HG02798 (cell line): ENCODE data around the gene NXF1.
"Not testable (repeated sequence)": the region's sequence is repeated elsewhere in the genome, so short reads cannot be mapped to it uniquely, and the experiment has no call there.

Experiments
- ATAC-seq: cut with Tn5 transposase; IDR thresholded peaks from one replicate; pipeline ENCODE4 v1.9.1; 2021; ENCODE audit warnings: mild to moderate bottlenecking; ENCODE audit not compliant: unreplicated experiment, poor library complexity

The NXF1 gene

DNA sequence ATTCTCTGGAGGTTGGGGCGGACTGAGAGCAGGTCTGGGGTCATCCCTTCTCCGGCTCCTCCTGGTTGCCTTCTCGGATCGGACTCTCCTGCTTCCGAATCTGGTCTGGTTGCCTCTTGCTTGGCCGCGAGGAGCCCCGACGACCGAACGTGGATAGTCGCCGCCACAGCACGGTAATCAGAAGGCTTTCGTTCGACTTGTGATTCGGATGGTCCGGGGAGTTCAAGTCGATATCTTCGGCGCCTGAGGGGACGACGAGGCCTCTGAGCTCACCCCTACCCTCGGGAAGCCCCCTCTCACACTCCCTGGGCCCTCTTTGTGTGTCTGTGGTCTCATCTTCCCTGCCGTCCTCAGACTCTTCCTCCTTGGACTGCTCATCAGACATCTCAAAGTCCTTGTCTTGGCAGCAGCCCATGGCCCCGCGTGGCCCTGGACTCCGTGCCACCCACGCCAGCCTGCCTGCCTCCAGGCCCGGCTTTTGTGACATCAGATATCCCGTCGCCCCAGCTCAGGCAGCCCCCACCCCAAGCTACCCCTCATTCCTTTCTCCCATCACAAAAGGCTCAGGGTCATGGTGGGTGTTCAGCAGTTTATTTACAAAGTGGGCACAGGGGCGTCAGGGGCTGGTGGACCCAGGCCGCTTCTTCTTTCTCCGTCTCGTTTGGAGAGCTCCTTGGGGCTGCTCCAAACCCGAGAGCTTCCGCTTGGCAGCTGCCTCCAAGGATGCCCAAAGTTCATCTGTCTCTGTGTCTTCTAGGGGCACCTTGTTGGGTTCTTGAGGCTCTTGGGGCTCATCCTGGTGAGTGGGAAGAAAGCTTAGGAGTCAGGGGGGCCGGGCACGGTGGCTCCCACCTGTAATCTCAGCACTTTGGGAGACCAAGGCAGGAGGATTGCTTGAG lies 27.3 kb upstream of the NXF1 start, which contains the start of gene TEX54:
TSS of gene TEX54 (minus strand) at position 506 of the 899 bp plus-strand sequence.
- peak; percentile 3 for ATAC-seq

DNA sequence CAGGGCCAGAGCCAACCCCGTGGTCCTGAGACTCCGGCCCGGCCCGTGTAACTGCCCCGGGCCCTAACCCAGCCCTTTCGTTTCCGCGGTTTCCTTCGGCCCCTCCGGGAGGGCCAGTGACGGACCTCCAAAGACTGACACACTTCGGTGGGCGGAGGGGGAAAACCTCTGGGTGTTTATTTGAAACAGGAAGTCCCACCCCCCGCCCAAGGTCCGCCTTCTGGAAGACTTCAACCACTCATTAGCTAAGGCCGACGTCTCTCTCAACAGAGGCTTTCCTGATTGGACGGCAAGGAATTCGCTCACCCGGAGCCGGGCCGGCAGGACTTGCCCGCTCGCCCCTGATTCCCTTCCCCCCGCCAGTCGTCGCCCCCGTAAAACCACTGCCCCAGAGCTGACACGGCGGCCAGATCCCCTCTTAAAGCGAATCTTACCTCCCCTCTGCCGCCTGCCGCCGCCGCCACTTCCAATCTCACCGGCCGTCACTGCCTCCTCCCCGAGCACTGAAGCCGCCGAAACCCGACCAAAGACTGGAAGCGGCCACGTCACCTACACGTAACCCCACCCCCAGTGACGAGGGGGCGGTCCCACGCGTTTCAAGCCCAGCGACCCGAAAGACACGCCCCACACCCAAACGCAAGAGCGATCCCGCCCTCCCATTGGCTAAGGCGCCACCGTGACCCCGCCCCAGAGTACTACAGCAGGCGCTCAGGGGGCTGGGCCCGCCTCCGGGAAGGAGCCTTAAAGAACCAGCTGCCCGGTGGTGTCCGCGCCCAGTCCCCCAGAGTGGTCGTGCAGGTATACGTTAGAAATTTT lies 26.5 kb upstream of the NXF1 start, which contains the start of gene STX5:
TSS of gene STX5 (minus strand) at position 532 of the 816 bp plus-strand sequence. CDS start 808 bp downstream, outside the sequence.
- ATAC-seq: peak; percentile 89

DNA sequence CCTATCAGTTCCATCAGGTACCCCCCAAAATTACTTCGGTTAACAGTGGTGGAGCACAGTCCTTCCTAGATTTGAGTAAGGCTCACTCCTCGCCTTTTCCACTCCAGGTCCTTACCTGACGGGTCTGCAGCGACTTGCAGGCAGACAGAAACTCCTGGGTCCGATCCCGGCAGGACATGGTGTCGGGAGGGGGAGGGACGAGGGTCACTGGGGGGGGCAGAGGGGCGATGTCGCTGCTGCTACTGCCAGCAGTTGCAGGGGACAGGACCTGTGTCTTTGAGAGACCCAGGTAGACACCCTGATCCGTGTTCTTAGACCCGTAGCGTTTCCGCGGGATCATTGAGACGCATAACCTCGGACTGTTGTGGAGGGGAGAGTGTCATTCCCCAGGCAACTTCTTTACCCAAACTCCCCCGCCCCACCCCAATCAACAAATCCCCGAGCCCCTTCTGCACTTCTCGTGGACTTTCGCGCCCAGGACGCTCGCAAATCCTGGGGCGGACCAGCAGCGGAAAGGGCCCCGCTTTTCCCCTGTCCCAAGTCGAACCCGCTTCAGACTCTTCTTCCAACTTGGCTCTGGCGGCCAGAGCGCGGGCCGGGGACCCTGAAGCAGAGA lies 25.8 kb upstream of the NXF1 start:
- ATAC-seq: no peak

DNA sequence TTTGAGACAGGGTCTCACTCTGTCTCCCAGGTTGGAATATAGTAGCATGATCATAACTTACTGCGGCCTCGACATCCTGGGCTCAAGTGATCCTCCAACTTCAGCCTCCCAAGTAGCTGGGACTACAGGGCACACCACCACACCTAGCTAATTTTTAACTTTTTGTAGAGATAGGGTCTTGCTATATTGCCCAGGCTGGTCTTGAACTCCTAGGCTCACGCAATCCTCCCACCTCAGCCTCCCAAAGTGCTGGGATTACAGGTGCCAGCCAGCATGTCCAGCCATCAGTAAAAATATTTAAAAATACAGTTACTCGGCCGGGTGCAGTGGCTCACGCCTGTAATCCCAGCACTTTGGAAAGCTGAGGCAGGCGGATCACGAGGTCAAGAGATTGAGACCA lies 22.9 kb upstream of the NXF1 start:
- not testable (repeated sequence) for ATAC-seq

DNA sequence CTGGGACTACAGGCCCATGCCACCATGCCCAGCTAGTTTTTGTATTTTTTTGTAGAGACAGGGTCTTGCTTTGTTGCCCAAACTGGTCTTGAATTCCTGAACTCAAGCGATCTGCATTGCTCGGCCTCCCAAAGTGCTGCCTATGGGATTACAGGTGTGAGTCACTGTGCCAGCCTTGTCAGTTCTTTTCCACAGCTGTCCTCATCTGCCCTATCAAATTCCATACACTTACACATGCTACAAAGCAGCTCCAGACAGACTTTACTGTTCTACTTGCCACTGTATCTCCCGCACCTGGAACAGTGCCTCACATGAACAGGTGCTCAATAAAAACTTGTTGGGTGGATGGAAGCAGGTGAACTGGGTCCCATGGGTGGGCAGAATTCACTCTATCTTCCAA lies 18.4 kb upstream of the NXF1 start:
- ATAC-seq: no peak

DNA sequence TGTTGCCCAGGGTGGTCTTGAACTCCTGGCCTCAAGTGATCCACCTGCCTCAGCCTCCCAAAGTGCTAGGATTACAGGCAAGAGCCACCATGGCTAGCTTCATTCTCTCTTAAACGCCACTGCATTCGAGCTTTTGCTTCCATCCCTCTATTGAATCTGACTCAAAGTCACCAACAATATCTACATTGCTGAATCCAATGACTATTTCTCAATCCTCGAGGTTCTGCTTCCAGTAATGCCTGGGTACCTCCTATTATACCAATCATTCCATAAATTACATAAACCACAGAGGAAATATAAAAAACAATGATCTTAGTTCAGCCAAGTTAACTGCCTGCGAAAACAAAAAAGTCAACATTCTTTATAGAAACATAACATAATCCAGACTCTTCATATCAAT lies 11.9 kb upstream of the NXF1 start:
- no peak for ATAC-seq

DNA sequence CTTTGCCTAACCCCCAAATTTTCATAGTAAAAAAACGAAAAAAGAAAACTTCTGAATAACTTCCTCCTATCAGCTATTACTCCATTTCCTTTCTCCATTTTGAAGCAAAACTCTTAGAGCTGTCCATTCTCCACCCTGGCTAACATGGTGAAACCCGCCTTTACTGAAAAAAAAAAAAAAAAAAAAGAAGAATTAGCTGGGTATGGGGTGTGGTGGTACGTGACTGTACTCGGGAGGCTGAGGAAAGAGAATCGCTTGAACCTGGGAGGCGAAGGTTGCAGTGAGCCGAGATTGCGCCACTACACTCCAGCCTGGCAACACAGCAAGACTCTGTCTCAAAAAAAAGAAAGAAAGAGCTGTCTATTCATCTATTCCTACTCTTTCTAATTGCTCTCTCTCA lies 11.3 kb upstream of the NXF1 start:
- ATAC-seq: no peak

DNA sequence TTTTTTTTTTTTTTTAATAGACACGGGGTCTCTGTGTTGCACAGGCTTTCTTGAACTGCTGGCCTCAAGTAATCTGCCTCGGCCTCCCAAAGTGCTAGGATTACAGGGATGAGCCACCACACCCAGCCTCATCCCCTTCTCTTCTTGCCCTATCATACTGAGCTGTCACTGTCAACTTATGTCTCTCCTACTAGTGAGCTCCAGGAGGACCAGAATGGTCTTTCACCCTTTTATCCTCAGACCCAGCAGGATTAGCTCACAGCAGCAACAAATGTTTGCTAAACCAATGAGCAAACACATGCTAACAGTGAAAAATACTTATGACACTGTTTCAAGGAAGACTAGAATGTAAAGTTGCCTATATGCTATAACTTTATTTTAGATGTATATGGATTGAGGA lies 6.4 kb upstream of the NXF1 start:
- ATAC-seq: no peak

DNA sequence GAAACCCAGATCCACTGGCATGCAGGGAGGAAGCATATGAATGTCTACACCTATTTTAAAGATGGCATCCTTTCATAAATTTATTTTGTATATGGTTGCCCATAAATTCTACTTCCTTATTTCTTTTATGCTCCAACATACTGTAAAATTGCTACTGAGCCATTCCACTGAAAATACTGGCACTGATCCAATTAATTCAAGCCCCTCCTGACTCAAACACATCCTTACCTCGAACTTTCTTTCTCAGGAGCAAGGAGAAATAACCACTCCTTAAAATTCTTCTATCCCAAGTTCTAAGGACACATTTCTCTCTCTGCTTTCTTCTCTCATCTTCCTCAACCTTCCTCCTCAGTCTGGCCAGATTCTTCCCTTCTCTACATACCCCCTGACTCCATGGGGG lies 5.5 kb upstream of the NXF1 start:
- ATAC-seq: no peak

DNA sequence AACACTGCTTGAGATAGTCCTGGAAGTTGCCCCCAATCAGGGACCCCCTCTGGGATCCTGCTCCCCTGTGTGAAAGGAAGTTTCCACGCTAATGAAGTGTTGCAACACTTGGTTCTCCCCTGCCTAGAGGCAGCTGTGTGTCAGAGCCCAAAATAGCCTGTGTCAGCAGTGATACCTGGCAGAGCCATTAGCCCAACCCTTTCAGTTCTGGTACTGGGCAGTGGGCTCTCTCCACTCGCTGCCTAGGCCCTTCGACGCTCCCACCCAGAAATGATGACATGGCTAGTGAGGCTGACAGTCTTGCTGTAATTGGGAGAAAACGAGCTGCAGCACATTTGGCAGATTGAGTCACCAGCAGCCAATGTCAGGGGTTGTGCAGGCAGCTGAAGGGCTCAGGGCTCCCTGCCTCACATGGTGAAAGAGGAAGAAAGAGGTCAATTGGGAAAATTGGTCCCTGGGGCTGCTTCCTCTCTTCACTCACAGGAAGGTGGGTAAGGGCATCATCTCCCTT lies 1.4 kb upstream of the NXF1 start:
- ATAC-seq: no peak

DNA sequence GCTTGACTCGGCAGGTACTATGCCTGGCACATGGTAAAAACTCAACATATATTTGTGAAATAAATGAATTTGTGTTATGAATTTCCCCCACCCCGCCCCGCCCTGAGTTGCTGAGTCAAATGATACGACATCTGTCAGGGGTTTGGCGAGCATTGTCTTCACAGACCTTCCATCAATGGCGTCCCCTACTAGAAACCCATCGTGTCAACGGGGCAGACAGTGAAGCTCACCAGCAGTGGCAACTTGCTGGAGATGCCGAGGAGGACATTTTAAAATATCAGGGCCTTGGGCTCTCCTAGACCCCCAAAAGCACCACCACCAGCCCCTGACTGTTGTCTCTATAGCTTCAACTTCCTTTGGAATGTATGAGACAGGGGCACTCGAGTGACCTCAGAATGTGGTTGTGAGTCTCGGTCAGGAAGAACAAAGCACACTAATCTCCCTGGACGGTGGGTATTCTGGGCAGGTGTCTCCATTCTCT lies 761 bp upstream of the NXF1 start:
- ATAC-seq: no peak

DNA sequence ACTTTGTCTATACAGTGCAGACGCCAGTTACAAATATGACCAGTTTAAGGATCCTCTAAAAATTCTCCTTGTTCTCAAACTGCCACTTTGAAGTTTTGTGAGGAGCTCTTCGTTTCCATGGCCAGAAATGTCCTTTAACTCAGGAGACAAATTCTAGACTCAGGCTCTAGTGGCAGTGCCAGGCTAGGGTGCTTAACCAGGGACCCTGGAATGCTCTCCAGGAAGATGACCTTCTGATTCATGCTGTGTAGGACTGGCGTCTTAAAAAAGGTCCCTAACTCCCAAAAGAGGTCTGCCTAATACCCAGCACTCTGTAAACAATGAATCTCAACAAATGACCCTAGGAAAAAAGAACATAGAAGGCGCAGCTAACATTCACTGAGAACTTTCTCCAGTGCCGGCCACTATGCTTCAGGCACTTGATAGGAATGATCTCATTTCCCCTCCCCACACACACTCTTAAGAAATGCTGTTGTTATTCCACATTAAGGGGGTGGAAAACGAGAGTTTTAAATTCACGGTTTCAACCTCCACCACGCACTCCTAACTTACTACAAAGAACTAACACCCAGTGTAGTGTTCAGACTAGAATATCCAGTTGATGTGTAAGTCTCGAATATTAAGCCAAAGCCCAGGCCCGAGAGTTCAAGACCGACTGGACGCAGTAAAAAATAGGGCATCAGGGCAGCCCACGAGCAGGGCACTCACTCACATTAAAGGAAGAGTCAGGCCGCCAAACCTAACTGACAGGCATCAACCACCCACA lies 747 bp downstream of the NXF1 start:
- peak; percentile 7 for ATAC-seq

DNA sequence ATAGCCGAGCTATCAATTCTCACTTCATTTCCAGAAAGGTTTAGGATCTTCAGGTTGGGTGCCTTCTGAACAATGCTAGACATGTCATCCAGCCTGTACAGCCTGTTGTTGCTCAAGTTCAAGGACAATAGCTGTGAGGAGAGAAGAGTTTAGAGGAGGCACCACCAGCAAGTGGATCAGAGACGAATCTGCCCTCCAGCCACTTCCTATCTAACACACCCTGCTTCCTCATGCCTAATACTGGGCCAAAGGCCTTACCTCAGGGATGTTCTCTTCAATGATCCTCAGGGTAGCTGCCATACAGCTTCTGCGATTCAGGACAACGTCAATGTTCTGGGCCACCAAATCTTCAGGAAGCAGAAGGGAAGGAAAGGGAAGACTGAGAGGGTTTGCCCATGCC lies 4.2 kb downstream of the NXF1 start:
- no peak for ATAC-seq

DNA sequence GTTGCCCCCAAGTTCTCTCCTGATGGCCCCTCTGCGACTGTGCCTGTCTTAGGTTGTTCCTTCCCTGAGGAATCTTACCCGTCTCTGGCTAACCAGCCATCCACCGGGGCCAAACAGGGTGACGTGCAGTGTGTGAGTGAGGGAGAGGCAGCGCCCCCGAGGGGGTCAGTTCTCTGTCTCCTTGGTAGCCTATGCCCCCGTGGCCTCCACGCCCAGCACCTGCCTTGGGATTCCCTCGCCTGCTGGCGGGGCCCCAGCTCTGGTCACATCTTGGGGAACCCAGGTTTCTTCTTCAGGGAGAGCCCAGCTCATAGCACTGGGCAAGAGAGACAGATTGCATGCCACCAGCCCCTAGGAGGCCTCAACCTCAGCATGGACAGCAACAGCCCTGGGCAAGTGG lies 5.8 kb downstream of the NXF1 start:
- ATAC-seq: no peak

DNA sequence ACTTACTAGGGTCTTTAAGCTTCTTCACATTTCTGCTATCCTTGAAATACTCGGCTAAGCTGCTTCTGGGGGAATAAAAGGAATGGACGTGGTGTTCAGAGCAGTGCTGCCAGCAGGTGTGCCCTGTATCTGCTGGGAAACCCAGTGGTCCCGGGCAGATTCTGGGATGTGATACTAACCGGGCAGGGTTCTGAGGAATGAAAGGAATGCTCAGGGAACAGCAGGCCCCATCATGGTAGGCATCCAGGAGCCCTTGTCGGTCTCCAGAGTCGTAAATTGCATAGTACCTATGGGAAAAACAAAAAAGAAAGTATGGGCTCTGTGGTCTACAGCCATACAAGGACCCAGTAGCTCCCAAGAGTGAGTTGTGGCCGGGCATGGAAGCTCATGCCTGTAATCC lies 9.0 kb downstream of the NXF1 start:
- no peak for ATAC-seq

DNA sequence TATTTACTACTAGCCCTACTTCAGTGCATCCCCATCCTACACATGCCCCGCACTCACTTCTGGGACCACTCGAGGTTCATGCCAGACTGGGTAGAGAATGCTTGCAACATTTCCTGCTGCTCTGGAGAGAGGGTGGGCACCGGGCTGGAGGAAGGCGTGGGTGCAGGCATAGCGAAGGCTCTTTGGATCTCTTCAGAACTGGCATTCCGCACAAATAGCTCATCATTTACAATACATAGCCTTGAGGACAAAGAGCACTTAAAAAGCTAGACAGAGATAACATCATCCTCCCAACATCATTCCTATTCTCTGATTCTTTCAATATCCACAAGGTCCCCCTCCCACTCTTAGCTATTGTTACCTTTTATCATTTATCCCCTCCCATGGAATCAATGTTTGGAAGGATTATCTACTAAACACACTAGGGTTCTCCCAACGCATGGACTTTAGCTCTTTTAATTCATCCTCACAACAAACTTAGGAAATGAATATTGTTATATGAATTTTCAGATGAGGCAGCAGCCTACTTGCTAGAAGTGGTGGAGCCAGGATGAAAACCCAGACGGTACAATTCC lies 11.0 kb downstream of the NXF1 start:
- ATAC-seq: no peak

DNA sequence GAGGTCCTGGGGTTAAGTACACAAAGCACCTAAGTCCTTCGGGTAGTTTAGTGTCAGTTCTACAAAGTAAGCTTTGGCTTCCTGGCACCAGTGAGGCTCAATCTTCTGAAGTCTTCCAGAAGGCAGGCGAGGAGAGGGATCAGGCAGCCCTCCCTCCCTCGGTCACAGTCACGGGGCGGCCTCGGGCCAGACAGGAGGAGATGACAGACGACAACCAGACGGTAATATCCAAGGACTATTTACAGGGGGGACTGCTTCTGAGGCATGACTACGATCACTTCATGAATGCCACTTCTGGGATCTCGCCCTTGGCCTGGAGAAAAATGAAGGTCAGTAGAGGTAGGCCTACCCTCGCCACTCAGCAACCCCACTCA lies 13.1 kb downstream of the NXF1 start:
- no peak for ATAC-seq

DNA sequence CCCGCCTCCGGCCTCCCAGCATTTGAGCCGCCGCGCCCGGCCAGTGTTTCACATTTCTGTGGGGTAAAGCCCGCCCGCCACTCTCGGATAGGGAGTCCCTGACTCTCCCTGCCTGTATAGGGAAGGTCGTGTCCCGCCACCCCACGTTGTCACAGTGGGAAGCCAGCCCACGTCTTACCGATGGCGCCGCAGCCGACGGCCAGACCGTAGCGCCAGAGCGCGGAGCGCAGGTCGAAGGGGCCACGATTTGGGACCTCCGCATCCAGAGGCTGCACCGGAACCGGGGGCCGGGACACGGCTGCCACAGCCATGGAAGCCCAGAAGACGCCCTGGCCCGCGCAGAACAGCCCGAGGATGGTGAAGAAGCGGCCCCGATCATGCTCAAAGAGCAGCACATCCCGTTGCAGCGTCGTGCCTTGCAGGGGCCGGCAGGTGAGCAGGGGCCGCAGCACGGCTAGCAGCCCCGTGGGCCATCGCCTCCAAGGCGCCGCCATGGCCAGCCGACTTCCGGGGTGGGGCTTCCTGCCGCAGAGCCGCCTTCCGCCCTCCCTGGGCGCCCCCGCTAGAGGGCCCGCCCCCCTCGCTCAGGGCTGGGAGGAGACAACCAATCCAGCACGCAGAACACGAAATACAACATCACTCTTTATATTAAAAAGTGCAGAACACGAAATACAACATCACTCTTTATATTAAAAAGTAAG lies 13.6 kb downstream of the NXF1 start, which contains the start of gene TMEM223:
TSS of gene TMEM223 (minus strand) at position 506 of the 701 bp plus-strand sequence. CDS start at position 494, 12 bp downstream.
- ATAC-seq: peak; percentile 73

DNA sequence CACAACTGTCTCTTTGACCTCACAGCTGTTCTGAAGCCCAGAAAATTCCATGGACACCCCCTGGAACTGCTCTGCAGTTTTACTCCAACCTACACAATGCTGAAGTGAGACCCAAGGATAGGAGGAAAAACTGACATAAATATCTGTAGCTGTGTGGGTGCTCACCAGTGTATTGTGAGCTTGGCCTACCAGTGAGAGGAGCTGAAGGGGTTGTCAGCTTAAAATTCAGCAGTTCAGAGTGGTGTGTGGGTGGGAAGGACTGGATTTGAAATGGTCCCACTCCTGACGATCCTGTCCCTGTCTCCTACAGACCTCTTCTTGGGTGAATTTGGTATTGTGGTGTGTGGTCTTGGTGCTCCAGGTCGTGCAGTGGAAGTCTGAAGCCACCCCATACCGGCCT lies 15.7 kb downstream of the NXF1 start:
- ATAC-seq: no peak
